D721Med (cell line): ENCODE measurements around the gene TTC28.
"Not testable (repeated sequence)": the region's sequence is repeated elsewhere in the genome, so short reads cannot be mapped to it uniquely, and the experiment has no call there.

Experiments used
- DNase-seq: peaks from one replicate; pipeline ENCODE4 v3.0.0; 2011; ENCODE audit warnings: low spot score; ENCODE audit not compliant: insufficient read length
- FAIRE-seq: peaks from 2 replicates; lab custom pipeline; 2011; peaks lifted over from hg19 to GRCh38; lab: Jason Lieb, UNC
- TF ChIP-seq, protein P1 (sequence below): IDR thresholded peaks from 2 replicates; pipeline ENCODE4 v1.5.1; 2012; ENCODE audit warnings: mild to moderate bottlenecking, control low read depth; ENCODE audit not compliant: insufficient read depth; ENCODE audit errors: missing control alignments

The TTC28 gene

DNA sequence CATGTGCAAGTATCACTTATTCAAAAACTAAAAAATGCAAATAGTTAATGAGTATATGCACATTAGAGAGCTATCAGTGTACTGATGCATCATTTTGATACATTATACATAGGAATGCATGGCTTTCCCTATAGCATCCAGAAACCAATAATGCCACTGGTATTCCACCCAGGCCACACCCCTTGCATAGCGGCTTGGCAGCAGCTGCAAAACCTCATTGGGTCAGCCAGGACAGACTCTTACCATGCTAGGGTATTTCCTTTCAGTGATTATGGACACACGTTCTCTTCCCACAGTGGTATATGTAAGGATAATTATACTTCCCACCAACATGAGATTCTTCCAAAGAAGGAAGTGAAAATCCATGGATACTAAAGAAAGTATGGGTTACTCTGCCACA is 614.7 kb downstream of the TTC28 start:
- no peak for FAIRE-seq
- TF ChIP-seq, protein P1, sequence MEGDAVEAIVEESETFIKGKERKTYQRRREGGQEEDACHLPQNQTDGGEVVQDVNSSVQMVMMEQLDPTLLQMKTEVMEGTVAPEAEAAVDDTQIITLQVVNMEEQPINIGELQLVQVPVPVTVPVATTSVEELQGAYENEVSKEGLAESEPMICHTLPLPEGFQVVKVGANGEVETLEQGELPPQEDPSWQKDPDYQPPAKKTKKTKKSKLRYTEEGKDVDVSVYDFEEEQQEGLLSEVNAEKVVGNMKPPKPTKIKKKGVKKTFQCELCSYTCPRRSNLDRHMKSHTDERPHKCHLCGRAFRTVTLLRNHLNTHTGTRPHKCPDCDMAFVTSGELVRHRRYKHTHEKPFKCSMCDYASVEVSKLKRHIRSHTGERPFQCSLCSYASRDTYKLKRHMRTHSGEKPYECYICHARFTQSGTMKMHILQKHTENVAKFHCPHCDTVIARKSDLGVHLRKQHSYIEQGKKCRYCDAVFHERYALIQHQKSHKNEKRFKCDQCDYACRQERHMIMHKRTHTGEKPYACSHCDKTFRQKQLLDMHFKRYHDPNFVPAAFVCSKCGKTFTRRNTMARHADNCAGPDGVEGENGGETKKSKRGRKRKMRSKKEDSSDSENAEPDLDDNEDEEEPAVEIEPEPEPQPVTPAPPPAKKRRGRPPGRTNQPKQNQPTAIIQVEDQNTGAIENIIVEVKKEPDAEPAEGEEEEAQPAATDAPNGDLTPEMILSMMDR: no peak
- no peak for DNase-seq

DNA sequence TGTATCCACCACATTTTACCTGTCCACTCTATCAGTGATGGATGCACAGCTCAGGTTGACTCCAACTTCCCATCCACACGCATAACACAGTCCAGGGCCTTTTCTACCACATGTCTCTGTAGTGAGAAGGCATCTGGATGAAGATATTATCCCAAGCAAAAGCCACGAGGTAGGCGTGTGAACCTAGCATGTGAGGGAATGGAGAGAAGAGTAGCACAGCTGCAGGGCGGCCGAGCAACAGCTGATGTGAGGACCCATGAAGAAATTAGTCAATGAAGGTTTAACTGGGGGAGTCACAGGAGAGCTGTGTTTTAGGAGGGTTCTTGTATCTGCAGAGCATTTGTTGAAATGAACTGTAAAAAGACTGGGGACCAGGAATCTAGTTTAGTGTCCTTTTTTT is 616.0 kb downstream of the TTC28 start:
- DNase-seq: no peak
- TF ChIP-seq, protein P1: no peak
- no peak for FAIRE-seq

DNA sequence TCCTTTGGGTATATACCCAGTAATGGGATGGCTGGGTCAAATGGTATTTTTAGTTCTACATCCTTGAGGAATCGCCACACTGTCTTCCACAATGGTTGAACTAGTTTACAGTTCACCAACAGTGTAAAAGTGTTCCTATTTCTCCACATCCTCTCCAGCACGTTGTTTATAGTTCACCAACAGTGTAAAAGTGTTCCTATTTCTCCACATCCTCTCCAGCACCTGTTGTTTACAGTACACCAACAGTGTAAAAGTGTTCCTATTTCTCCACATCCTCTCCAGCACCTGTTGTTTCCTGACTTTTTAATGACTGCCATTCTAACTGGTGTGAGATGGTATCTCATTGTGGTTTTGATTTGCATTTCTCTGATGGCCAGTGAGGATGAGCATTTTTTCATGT is 619.0 kb downstream of the TTC28 start:
- not testable (repeated sequence) for DNase-seq, FAIRE-seq

DNA sequence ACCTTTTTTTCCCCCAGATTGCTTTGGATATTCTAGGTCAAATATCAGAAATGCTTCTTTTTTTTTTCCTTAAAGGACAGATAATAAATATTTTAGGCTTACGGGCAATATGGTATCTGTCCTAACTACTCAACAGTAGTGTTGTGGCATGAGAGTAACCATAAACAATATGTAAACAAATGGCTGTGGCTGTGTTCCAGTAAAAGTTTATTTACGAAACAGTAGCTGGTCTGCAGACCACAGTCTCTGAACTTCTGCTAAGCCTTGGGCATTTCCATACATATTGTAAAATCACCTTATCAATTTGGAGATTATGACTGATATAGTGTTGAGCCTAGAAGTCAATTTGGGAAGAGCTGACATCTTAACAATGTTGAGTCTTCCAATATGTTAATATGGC is 621.6 kb downstream of the TTC28 start:
- TF ChIP-seq, protein P1: no peak
- FAIRE-seq (no peak), DNase-seq (no peak)

DNA sequence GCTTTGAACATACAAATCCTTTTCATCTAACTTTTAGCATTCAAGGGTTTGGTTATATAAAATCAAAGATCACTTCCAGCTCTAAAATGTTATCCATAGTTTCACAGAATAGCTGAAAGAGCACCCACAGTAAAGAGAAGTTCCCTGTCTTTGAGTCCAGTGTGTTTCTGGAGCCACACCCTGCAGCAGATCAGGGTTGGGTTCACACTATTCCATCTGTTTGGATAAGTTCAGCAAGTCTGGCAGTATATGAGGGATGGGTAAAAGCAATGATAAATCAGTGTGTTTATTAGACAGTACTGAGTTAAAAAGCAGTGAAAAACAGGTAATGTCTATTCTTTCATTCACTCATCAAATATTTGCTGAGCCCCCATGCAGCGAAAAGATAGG is 624.8 kb downstream of the TTC28 start:
- no peak for FAIRE-seq
- TF ChIP-seq, protein P1: no peak
- no peak for DNase-seq

DNA sequence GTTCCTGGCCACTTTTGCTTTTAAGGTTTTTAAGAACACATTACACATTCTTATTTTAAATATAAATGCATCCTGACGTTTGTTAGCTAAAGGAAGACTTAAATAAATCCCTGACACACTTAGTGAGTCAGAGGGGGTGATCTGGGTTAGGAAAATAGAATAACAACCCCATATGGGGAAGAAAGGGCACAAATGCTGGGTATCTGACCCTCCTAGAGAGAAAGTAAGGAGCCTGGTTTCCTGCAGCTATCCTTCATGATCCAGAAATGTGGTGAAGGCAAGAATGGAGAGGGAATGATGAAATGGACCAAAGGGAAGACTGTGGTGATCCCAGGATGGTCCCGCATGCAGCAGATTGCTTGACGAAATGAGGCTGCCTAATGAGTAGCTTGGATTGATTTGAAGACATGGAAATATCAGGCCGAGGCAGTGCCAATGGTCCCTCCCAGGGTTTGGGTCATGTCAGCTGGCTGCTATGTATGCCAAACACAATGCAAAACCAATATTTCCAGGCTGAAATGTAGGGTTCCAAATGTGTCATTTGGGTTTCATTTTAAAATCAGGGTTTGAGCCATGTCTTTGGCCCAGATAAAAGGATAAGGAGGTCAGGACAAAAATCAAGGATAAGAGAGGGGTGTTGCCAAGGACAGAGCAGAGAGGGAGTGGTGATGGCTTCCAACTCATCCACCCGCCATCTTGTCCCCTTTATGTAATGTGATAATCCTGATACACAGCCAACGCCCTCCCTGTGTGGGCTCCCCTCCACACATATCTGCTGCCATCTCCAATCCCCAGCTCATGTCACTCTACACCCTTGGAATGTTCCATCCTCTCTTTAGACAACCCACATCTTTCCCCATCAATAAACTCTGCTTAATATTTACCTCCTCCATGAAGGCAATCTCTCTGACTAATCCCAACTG is 625.5 kb downstream of the TTC28 start:
- TF ChIP-seq, protein P1: no peak
- no peak for DNase-seq
- no peak for FAIRE-seq

DNA sequence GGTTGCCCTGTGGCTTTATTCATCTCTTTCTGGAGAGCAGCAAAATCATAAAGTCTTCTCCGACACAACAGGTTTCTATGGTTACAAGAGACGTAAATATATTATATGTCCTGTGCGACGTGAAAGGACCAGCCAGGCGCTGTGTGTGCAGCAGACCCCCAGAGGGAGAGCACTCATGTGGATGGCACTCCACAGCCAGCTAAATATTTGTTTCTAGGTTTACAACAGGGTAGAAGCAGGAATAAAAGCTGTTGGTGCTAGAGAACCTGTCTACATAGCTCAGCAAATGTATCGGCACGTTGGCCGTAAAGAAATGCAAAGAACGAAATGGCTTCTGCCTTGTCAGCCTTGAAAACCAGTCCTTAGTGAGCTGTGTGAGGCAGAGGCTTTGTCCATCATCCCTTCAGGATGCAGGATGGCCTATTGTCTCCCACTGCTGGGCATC is 626.8 kb downstream of the TTC28 start:
- FAIRE-seq (no peak), DNase-seq (no peak)
- TF ChIP-seq, protein P1: no peak
